ENCODE measurements around the gene RNF26.
"Not testable (repeated sequence)": the region's sequence is repeated elsewhere in the genome, so short reads cannot be mapped to it uniquely, and the experiment has no call there.

The RNF26 gene

DNA sequence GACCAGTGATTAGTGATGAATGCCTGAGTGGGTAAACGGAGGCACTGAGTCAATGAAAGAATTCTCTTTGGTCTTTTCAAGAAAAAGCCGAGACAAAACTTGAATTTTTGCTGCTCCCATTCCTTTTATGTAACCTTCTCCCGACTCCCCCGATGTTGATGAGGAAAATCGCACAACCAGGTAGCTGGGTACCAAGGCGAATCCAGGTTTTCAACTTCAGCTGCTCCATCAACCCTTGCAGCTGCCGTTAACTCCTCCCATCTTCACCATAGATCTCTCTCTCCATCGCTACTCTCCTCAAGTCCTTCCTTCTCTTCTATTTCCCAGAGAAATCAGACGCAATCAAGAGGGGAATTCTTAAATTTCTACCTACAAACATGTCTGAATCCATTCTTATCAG, 47.8 kb downstream of the RNF26 start:
- no peak for TF ChIP-seq JUND (IDR thresholded peaks at IDR 0.05; ENCODE audit: low read depth)
- in situ Hi-C loops (cut with HindIII; ENCODE audit: low pct_unique_long_range_greater_than_20kb, low sequenced_read_pairs), result no loop called here
- DNase-seq (ENCODE audit: low read depth in 1 of 2, low spot score in 1 of 2), result no peak

DNA sequence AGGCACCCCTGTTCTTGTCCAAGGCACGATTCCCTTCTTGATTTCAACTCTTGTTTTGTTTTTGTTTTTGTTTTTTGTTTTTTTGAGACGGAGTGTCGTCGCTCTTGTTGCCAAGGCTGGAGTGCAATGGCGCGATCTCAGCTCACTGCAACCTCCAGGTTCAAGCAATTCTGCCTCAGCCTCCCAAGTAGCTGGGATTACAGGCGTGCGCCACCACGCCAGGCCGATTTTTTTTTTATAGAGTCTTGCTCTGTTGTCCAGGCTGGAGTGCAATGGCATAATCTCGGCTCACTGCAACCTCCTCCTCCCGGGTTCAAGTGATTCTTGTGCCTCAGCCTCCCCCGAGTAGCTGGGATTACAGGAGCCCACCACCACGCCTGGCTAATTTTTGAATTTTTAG, 48.2 kb downstream of the RNF26 start:
- DNase-seq (ENCODE audit: low read depth in 1 of 2, low spot score in 1 of 2); in situ Hi-C loops (cut with HindIII; ENCODE audit: low pct_unique_long_range_greater_than_20kb, low sequenced_read_pairs): not testable (repeated sequence)

DNA sequence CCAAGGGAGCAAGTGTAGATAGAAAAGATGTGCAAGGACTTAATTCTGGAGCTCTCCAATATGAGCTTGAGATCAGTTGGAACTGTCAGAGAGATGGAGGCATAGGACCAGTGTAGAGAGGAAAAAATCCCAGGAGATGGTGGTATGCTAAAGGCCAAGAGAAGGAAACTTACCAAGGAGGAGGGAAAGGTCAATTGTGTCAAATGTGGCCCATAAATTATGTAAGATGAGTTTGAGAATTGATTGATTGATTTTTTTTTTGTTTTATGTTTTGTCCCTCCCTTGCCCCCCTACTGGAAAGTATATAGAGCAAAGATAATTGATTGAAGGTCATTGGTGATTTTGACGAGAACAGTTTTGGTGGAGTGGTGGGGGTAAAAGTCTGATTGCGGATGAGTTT, 50.0 kb downstream of the RNF26 start:
- in situ Hi-C loops (cut with HindIII; ENCODE audit: low pct_unique_long_range_greater_than_20kb, low sequenced_read_pairs), result no loop called here
- no peak for TF ChIP-seq JUND (IDR thresholded peaks at IDR 0.05; ENCODE audit: low read depth)
- DNase-seq (ENCODE audit: low read depth in 1 of 2, low spot score in 1 of 2), result no peak
